GM18867 (cell line): ENCODE measurements around the gene FIGNL1.

Source experiments
- ATAC-seq: cut with Tn5 transposase; IDR thresholded peaks from one replicate; pipeline ENCODE4 v1.9.1; 2021; ENCODE audit warnings: mild to moderate bottlenecking, moderate library complexity; ENCODE audit not compliant: unreplicated experiment

FIGNL1 gene

GRCh38 chr7:50428911-50429310 lies 21.2 kb downstream of the FIGNL1 start:
- ATAC-seq = no peak

GRCh38 chr7:50427518-50427917 lies 22.6 kb downstream of the FIGNL1 start:
- no peak for ATAC-seq

GRCh38 chr7:50426280-50427045 lies 23.7 kb downstream of the FIGNL1 start:
- no peak for ATAC-seq

GRCh38 chr7:50425318-50425717 lies 24.8 kb downstream of the FIGNL1 start:
- ATAC-seq = no peak

- no peak for ATAC-seq
These were observed 26.3 kb downstream of the FIGNL1 start for GRCh38 chr7:50423860-50424259.

- no peak for ATAC-seq
These were observed 27.3 kb downstream of the FIGNL1 start for GRCh38 chr7:50422858-50423257.

- no peak for ATAC-seq
These were observed 29.1 kb downstream of the FIGNL1 start for GRCh38 chr7:50421043-50421442.

GRCh38 chr7:50418526-50419290 lies 31.4 kb downstream of the FIGNL1 start:
- no peak for ATAC-seq

GRCh38 chr7:50418086-50418515 lies 32.0 kb downstream of the FIGNL1 start:
- peak; percentile 84 for ATAC-seq

- ATAC-seq = peak; percentile 75
These were observed 33.5 kb downstream of the FIGNL1 start for GRCh38 chr7:50416527-50417182.

GRCh38 chr7:50415844-50416364 lies 34.2 kb downstream of the FIGNL1 start:
- ATAC-seq = no peak

- ATAC-seq = no peak
These were observed 36.6 kb downstream of the FIGNL1 start for GRCh38 chr7:50413561-50413960.

- ATAC-seq = no peak
These were observed 37.2 kb downstream of the FIGNL1 start for GRCh38 chr7:50412973-50413372.

- no peak for ATAC-seq
These were observed 38.8 kb downstream of the FIGNL1 start for GRCh38 chr7:50411332-50411731.

GRCh38 chr7:50409856-50410745 lies 40.0 kb downstream of the FIGNL1 start:
- ATAC-seq = peak; percentile 50

- no peak for ATAC-seq
These were observed 43.2 kb downstream of the FIGNL1 start for GRCh38 chr7:50406935-50407334.

GRCh38 chr7:50405221-50405620 lies 44.9 kb downstream of the FIGNL1 start:
- ATAC-seq = no peak

- no peak for ATAC-seq
These were observed 45.8 kb downstream of the FIGNL1 start for GRCh38 chr7:50404392-50404791.

GRCh38 chr7:50400114-50400513 lies 50.0 kb downstream of the FIGNL1 start:
- no peak for ATAC-seq

GRCh38 chr7:50399635-50400034 lies 50.5 kb downstream of the FIGNL1 start:
- ATAC-seq = no peak
